K562 (cell line): ENCODE data around the gene VPS9D1. TPM values are rescaled to one million over a fixed set of nuclear protein-coding genes. Genes with fewer than 3 reads are reported as not detected.

Source experiments
- ARID4B ChIP-seq: sonication (generic); formaldehyde crosslinking; IDR thresholded peaks from 2 replicates; pipeline ENCODE4 v1.8.0; 2022; ENCODE audit warnings: mild to moderate bottlenecking, missing genetic modification reagents
- BRCA1 ChIP-seq, 2 experiments: fragments of 450-650 bp in 1 of 2; sonication (generic) in 1 of 2; formaldehyde crosslinking in 1 of 2; IDR thresholded peaks; 2 replicates each; pipeline versions ENCODE4 v1.5.0 to v1.6.1; 2017 to 2020; ENCODE audit warnings: mild to moderate bottlenecking in 1 of 2, missing genetic modification reagents in 1 of 2
- CHD1 ChIP-seq: fragments of 200-600 bp; sonication (generic); IDR thresholded peaks from one replicate; pipeline ENCODE4 v1.6.1; 2012; ENCODE audit warnings: mild to moderate bottlenecking, moderate library complexity, low read length, inconsistent platforms
- L3MBTL2 ChIP-seq: fragments of 450-650 bp; IDR thresholded peaks from 2 replicates; pipeline ENCODE4 v1.6.1; 2016; ENCODE audit warnings: mild to moderate bottlenecking, moderate library complexity
- PREB ChIP-seq: sonication (generic); formaldehyde crosslinking; IDR thresholded peaks from 2 replicates; pipeline ENCODE4 v1.8.1; 2023; ENCODE audit warnings: mild to moderate bottlenecking, missing genetic modification reagents
- PYGO2 ChIP-seq: fragments of 450-650 bp; IDR thresholded peaks from 2 replicates; pipeline ENCODE4 v1.6.1; 2016; ENCODE audit warnings: mild to moderate bottlenecking, missing genetic modification characterization, moderate library complexity, missing compliant biosample characterization
- RERE ChIP-seq: sonication (generic); formaldehyde crosslinking; IDR thresholded peaks from 2 replicates; pipeline ENCODE4 v1.8.0; 2023; ENCODE audit warnings: missing genetic modification reagents, mild to moderate bottlenecking, borderline replicate concordance
- SAP30 ChIP-seq: fragments of 200-600 bp; sonication (generic); IDR thresholded peaks from 2 replicates; pipeline ENCODE4 v1.6.1; 2012; ENCODE audit warnings: borderline replicate concordance, low read depth, mild to moderate bottlenecking, moderate library complexity, low read length, control low read depth, inconsistent platforms; ENCODE audit not compliant: insufficient read depth, poor library complexity, severe bottlenecking
- SMAD3 ChIP-seq: fragments of 450-650 bp; formaldehyde crosslinking; conservative IDR thresholded peaks from 2 replicates; pipeline ENCODE4 v1.4.0; 2020; ENCODE audit warnings: mild to moderate bottlenecking
- STAT6 ChIP-seq: sonication (generic); formaldehyde crosslinking; IDR thresholded peaks from 2 replicates; pipeline ENCODE4 v1.8.1; 2023; ENCODE audit warnings: mild to moderate bottlenecking, missing genetic modification reagents
- TRIM24 ChIP-seq, 2 experiments: fragments of 450-650 bp; IDR thresholded peaks; 2 replicates each; pipeline ENCODE4 v1.6.1; 2016
- ZC3H4 ChIP-seq: sonication (generic); formaldehyde crosslinking; IDR thresholded peaks from 2 replicates; pipeline ENCODE4 v1.9.0; 2021; ENCODE audit warnings: missing genetic modification reagents, borderline replicate concordance
- ZNF197 ChIP-seq: fragments of 200-800 bp; sonication (Bioruptor generic); IDR thresholded peaks from 2 replicates; pipeline ENCODE4 v1.6.1; 2016; ENCODE audit warnings: low read depth, missing genetic modification characterization, missing compliant biosample characterization
- ZNF75A ChIP-seq: fragments of 450-650 bp; formaldehyde crosslinking; IDR thresholded peaks from 2 replicates; pipeline ENCODE4 v1.4.0; 2020; ENCODE audit warnings: mild to moderate bottlenecking
- polyA plus RNA-seq, 8 experiments: library from polyadenylated mRNA; depleted of rRNA in 4 of 8; stranded (reverse) in 5 of 8; unstranded in 3 of 8; fragments of >200 nt; fragmentation: Nextera tagmentation in 2 of 8; fragmentation: Illumina TruSeq in 1 of 8; extraction: Ambion mirVana in 2 of 8; extraction: Trizol in 1 of 8; gene quantifications; 2 replicates each; pipeline versions ENCODE4 v1.2.1 to v1.2.3, GENCODE V29; 2011 to 2014; ENCODE audit warnings: inconsistent platforms in 1 of 8, missing spikeins in 1 of 8
- total RNA-seq, 7 experiments: library from RNA; depleted of rRNA in 6 of 7; stranded (reverse); fragments of >200 nt in 6 of 7; fragmentation: Illumina TruSeq in 2 of 7; extraction: Trizol in 2 of 7; gene quantifications; 2 replicates each; pipeline versions ENCODE4 v1.2.1 to v1.2.3, GENCODE V29; 2011 to 2021; ENCODE audit warnings: low replicate concordance in 1 of 7

VPS9D1 gene
- total and polyA plus RNA-seq, 9 of the 15 experiments (the other 6 are each of a cell fraction or from before 2014, with no cell fraction given) = 0.33 to 3.1 (median 1.1) TPM

GRCh38 chr16:89720551-89720812, 216 bp downstream of the VPS9D1 start (continued):
- no peak for TF ChIP-seq SMAD3 (CRISPR knock-in tag)
- 0 out of 2 replicates have a peak, but pooled peaks have one; percentile 73 for TF ChIP-seq PREB (CRISPR knock-in tag)
- no peak for TF ChIP-seq BRCA1 (IDR thresholded peaks at IDR 0.05)
- TF ChIP-seq BRCA1 (CRISPR knock-in tag; IDR thresholded peaks at IDR 0.05) = 0 out of 2 replicates have a peak, but pooled peaks have one; percentile 78
- TF ChIP-seq ARID4B (CRISPR knock-in tag) = 0 out of 2 replicates have a peak, but pooled peaks have one; percentile 8
- TF ChIP-seq TRIM24 (IDR thresholded peaks at IDR 0.05) = no peak
- no peak for TF ChIP-seq PYGO2 (tag)
- 0 out of 2 replicates have a peak, but pooled peaks have one; percentile 26 for TF ChIP-seq ZC3H4 (CRISPR knock-in tag)
- TF ChIP-seq CHD1 = peak; percentile 62
- TF ChIP-seq STAT6 (CRISPR knock-in tag) = peak; percentile 84; the same call in 1 of the 2 replicates
- no peak for TF ChIP-seq ZNF75A (CRISPR knock-in tag)
- TF ChIP-seq ZNF197 (CRISPR knock-in tag) = no peak
- peak; percentile 84 for TF ChIP-seq SAP30
- 0 out of 2 replicates have a peak, but pooled peaks have one; percentile 16 for TF ChIP-seq RERE
- TF ChIP-seq L3MBTL2 = no peak
